Fibroblast of lung (primary cell): ENCODE data around the gene FGF5. TPM values are rescaled to one million over a fixed set of nuclear protein-coding genes. Genes with fewer than 3 reads are reported as not detected.

ENCODE experiments used
- DNase-seq, 2 donors: peaks; one replicate each; pipeline versions ENCODE4 v3.0.0 to v3.0.0-alpha.2; 2010; ENCODE audit warnings: low read depth in 2 of 2
- H2AFZ ChIP-seq: 2 replicates; pipeline ENCODE4 v1.5.1; 2012; ENCODE audit warnings: low read length, control low read depth, inconsistent platforms
- H3K27ac ChIP-seq: 2 replicates; pipeline ENCODE4 v1.5.1; 2011; ENCODE audit warnings: low read length, control low read depth; ENCODE audit not compliant: insufficient read depth
- H3K27me3 ChIP-seq: 2 replicates; pipeline ENCODE4 v1.5.1; 2011; ENCODE audit warnings: mild to moderate bottlenecking, low read length; ENCODE audit not compliant: control insufficient read depth, insufficient read depth
- H3K36me3 ChIP-seq: 2 replicates; pipeline ENCODE4 v1.5.1; 2011; ENCODE audit warnings: low read length; ENCODE audit not compliant: control insufficient read depth, insufficient read depth
- H3K4me1 ChIP-seq: 2 replicates; pipeline ENCODE4 v1.5.1; 2011; ENCODE audit warnings: low read length; ENCODE audit not compliant: control insufficient read depth, insufficient read depth; ENCODE audit errors: extremely low read depth
- H3K4me2 ChIP-seq: 2 replicates; pipeline ENCODE4 v1.5.1; 2011; ENCODE audit warnings: low read length, control low read depth; ENCODE audit not compliant: insufficient read depth; ENCODE audit errors: extremely low read depth
- H3K4me3 ChIP-seq, 4 experiments: fragments of 200-600 bp in 1 of 4; sonication (generic) in 1 of 4; replicated peaks in 1 of 4; 2 replicates each; pipeline ENCODE4 v1.5.1; 2011 to 2016; ENCODE audit warnings: low read length in 4 of 4, low read depth in 3 of 4, mild to moderate bottlenecking in 3 of 4, control low read depth in 2 of 4, inconsistent platforms in 1 of 4, mixed read lengths in 1 of 4; ENCODE audit not compliant: insufficient read depth in 1 of 4; ENCODE audit errors: control extremely low read depth in 1 of 4
- H3K79me2 ChIP-seq: 2 replicates; pipeline ENCODE4 v1.5.1; 2012; ENCODE audit warnings: mild to moderate bottlenecking, low read length, inconsistent platforms; ENCODE audit not compliant: control insufficient read depth, insufficient read depth
- H3K9ac ChIP-seq: 2 replicates; pipeline ENCODE4 v1.5.1; 2011; ENCODE audit warnings: mild to moderate bottlenecking, low read length, control low read depth; ENCODE audit not compliant: insufficient read depth
- H3K9me3 ChIP-seq: 2 replicates; pipeline ENCODE4 v1.5.1; 2012; ENCODE audit warnings: low read depth, low read length; ENCODE audit not compliant: control insufficient read depth, insufficient read depth
- H4K20me1 ChIP-seq: 2 replicates; pipeline ENCODE4 v1.5.1; 2011; ENCODE audit warnings: low read length; ENCODE audit not compliant: control insufficient read depth, insufficient read depth; ENCODE audit errors: extremely low read depth
- CTCF ChIP-seq, 2 donors: IDR thresholded peaks in 1 of 2; conservative IDR thresholded peaks in 1 of 2; 1 replicate in 1 of 2; 2 replicates in 1 of 2; pipeline ENCODE4 v1.5.1; 2011 to 2012; ENCODE audit warnings: low read length in 2 of 2, control low read depth in 1 of 2, inconsistent platforms in 1 of 2, low read depth in 1 of 2, mild to moderate bottlenecking in 1 of 2
- EZH2 ChIP-seq: IDR thresholded peaks from 2 replicates; pipeline ENCODE4 v1.5.1; 2012; ENCODE audit warnings: low read length, control low read depth, mild to moderate bottlenecking; ENCODE audit errors: missing control alignments
- polyA plus RNA-seq, 2 donors: library from polyadenylated mRNA; depleted of rRNA in 1 of 2; stranded (reverse) in 1 of 2; unstranded in 1 of 2; fragments of >200 nt; gene quantifications; 2 replicates each; pipeline ENCODE4 v1.2.1, GENCODE V29; 2011 to 2012; ENCODE audit warnings: missing spikeins in 1 of 2
- total RNA-seq: library from RNA; depleted of rRNA; stranded (reverse); fragments of >200 nt; gene quantifications from 2 replicates; pipeline ENCODE4 v1.2.1, GENCODE V29; 2014

Gene FGF5
- total and polyA plus RNA-seq, 2 donors (not counting 1 experiment from before 2014, with no cell fraction given): 25.8 to 56.4 TPM

GRCh38 chr4:80235451-80235850 is 31.0 kb upstream of the FGF5 start:
- Histone ChIP-seq H3K79me2 (no peaks in the 10 kb centered on the region), H3K36me3 (no peaks in the 10 kb centered on the region), H3K27ac (peak overlapping the region; percentile 92), H3K9me3 (no peaks in the 10 kb centered on the region), H3K4me2 (peak overlapping the region; percentile 75), H3K4me1 (peaks cover 32% of the 10 kb centered on the region), H3K4me3 (no peak overlapping the region), H3K9ac (no peak overlapping the region), H3K27me3 (no peaks in the 10 kb centered on the region), H4K20me1 (no peaks in the 10 kb centered on the region), H2AFZ (no peak overlapping the region)
- TF ChIP-seq EZH2: no peak
- no peak for TF ChIP-seq CTCF (conservative IDR thresholded peaks at IDR 0.05 in 1 of 2, IDR thresholded peaks at IDR 0.05 in 1 of 2; ENCODE audit: low read depth in 1 of 2, low read length in 2 of 2)
- peak; percentile 54 to 75 for DNase-seq

GRCh38 chr4:80237992-80238391 is 28.5 kb upstream of the FGF5 start:
- TF ChIP-seq CTCF (conservative IDR thresholded peaks at IDR 0.05 in 1 of 2, IDR thresholded peaks at IDR 0.05 in 1 of 2; ENCODE audit: low read depth in 1 of 2, low read length in 2 of 2) (no peak), EZH2 (no peak)
- H3K79me2 ChIP-seq: no peaks in the 10 kb centered on the region
- peak; percentile 85 to 98 for DNase-seq

GRCh38 chr4:80239480-80240150 is 26.8 kb upstream of the FGF5 start:
- TF ChIP-seq EZH2 (no peak), CTCF (conservative IDR thresholded peaks at IDR 0.05 in 1 of 2, IDR thresholded peaks at IDR 0.05 in 1 of 2; ENCODE audit: low read depth in 1 of 2, low read length in 2 of 2) (no peak)
- no peak overlapping the region for H3K9ac ChIP-seq
- no peaks in the 10 kb centered on the region for H3K9me3 ChIP-seq
- peak in 1 of 2 donors; percentile 65 for DNase-seq
- peak overlapping the region; percentile 92 for H3K27ac ChIP-seq
- no peak overlapping the region for H3K4me3 ChIP-seq
- no peak overlapping the region for H2AFZ ChIP-seq
- no peak overlapping the region for H3K4me2 ChIP-seq
- H3K27me3 ChIP-seq: no peaks in the 10 kb centered on the region
- peaks cover 32% of the 10 kb centered on the region for H3K4me1 ChIP-seq
- H3K79me2 ChIP-seq: no peaks in the 10 kb centered on the region
- no peaks in the 10 kb centered on the region for H4K20me1 ChIP-seq
- no peaks in the 10 kb centered on the region for H3K36me3 ChIP-seq

More at GRCh38 chr4:80237992-80238391, 28.5 kb upstream of the FGF5 start:
- H4K20me1 ChIP-seq: no peaks in the 10 kb centered on the region
- no peaks in the 10 kb centered on the region for H3K27me3 ChIP-seq
- no peak overlapping the region for H3K9ac ChIP-seq
- peaks cover 35% of the 10 kb centered on the region for H3K4me1 ChIP-seq
- no peak overlapping the region for H2AFZ ChIP-seq
- peak overlapping the region; percentile 92 for H3K27ac ChIP-seq
- H3K36me3 ChIP-seq: no peaks in the 10 kb centered on the region
- peak overlapping the region; percentile 79 for H3K4me2 ChIP-seq
- no peaks in the 10 kb centered on the region for H3K9me3 ChIP-seq
- H3K4me3 ChIP-seq: peak overlapping the region; percentile 9 to 37 (median 15)
